Keratinocyte (primary cell): Measurements from ENCODE around the gene GFOD2.

ENCODE experiments used
- CTCF ChIP-seq, 3 experiments: IDR thresholded peaks in 1 of 3; conservative IDR thresholded peaks in 1 of 3; optimal IDR thresholded peaks in 1 of 3; 2 replicates in 2 of 3; 3 replicates in 1 of 3; pipeline versions ENCODE3 to v1.5.1; 2011; ENCODE audit warnings: low read length in 3 of 3, mild to moderate bottlenecking in 3 of 3, moderate library complexity in 2 of 3, control low read depth in 1 of 3, inconsistent platforms in 1 of 3; ENCODE audit not compliant: insufficient read depth in 2 of 3; ENCODE audit errors: extremely low read depth in 1 of 3
- EZH2 ChIP-seq: IDR thresholded peaks from one replicate; pipeline ENCODE4 v1.6.1; 2012; ENCODE audit warnings: inconsistent platforms, mild to moderate bottlenecking, low read length, moderate library complexity

GRCh38 chr16:67766291-67766690 lies 47.2 kb upstream of the GFOD2 start:
- TF ChIP-seq CTCF (optimal IDR thresholded peaks at IDR 0.05 in 1 of 3, IDR thresholded peaks at IDR 0.05 in 1 of 3, conservative IDR thresholded peaks at IDR 0.05 in 1 of 3; ENCODE audit: extremely low read depth in 1 of 3, insufficient read depth in 2 of 3, low read length in 3 of 3) (no peak), EZH2 (no peak)
